GM18505 (cell line): ENCODE data around the gene MAPK1.
A peak's percentile ranks its signal among the peaks of the same experiment; 100 is the strongest.
"Not testable (repeated sequence)": the region's sequence is repeated elsewhere in the genome, so short reads cannot be mapped to it uniquely, and the experiment has no call there.

Experiments used
- ATAC-seq: cut with Tn5 transposase; IDR thresholded peaks from one replicate; pipeline ENCODE4 v1.9.1; 2021; ENCODE audit not compliant: unreplicated experiment
- POLR2A ChIP-seq: IDR thresholded peaks from 4 replicates; pipeline ENCODE4 v1.6.1; 2011; ENCODE audit warnings: borderline replicate concordance; ENCODE audit not compliant: insufficient read depth, insufficient read length; ENCODE audit errors: extremely low read depth

MAPK1 gene

GRCh38 chr22:21867528-21868266 lies at the start of gene MAPK1:
Gene MAPK1 (minus strand): TSS chr22:21867645. CDS start chr22:21867440, 205 bp downstream.
- peak; percentile 88 for TF ChIP-seq POLR2A

GRCh38 chr22:21916309-21916918 lies 49.0 kb upstream of the MAPK1 start:
- no peak for TF ChIP-seq POLR2A
- no peak for ATAC-seq

More at GRCh38 chr22:21867528-21868266, at the start of gene MAPK1:
- ATAC-seq: peak; percentile 75

DNA sequence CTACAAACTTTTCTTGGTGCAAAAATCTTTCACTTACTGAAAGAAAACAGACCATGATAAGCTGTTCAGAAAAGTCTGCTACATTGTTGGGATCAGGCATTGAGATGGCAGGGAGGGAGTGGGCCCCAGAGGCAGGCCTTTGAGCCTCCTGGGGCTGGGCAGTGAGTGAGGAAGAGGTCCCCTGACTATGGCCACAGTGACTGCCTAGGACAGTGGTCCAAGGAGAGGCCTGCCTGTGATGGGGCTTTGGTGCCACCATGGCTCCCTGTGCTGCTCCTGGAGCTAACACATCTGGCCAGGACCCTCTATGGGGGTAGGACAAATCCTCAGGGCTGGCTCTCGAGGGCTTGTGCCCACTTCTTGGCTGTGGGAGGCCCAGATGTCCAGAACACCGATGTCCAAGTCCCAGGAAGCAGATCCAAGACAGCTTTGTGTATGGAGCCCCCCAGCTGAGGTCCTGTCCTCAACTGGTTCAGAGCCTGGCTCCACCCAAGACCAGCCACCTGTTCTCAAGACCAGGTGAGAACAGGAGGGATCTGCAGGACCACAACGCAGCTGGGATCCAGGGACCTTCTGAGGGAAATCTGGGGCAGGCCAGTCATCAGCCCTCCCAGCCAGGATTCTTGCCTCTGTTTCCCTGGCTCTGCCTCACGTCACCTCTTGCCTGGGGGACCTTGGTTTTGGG lies 48.3 kb upstream of the MAPK1 start:
- TF ChIP-seq POLR2A: no peak
- ATAC-seq: no peak

DNA sequence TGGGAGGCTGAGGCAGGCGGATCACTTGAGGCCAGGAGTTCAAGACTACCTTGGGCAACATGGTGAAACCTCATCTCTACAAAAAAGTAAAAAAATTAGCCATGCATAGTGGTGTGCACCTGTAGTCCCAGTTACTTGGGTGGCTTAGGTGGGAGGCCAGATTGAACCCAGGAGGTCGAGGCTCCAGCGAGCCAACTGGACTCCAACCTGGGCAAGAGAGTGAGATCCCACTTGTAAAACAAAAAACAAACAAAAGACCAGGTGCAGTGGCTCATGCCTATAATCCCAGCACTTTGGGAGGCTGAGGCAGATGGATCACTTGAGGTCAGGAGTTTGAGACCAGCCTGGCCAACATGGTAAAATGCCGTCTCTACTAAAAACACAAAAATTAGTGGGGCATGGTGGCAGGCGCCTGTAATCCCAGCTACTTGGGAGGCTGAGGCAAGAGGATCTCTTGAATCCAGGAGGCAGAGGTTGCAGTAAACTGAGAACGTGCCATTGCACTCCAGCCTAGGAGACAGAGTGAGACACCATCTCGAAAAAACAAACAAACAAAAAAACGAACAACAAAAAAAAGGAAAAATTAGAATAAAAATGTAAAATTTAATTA lies 46.7 kb upstream of the MAPK1 start:
- not testable (repeated sequence) for ATAC-seq

DNA sequence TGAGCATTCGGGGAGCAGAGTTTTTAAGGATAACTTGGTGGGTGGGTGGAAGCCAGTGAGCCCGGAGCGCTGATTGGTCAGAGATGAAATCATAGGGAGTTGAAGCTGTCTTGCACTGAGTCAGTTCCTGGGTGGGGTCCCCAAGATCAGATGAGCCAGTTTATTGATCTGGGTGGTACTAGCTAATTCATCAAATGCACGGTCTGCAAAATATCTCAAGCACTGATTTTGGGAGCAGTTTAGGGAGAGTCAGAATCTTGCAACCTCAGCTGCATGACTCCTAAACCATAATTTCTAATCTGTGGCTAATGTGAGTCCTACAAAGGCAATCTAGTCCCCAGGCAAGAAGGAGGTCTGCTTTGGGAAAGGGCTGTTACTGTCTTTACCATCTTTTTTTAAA lies 42.9 kb upstream of the MAPK1 start:
- ATAC-seq: not testable (repeated sequence)

GRCh38 chr22:21909871-21910270 lies 42.4 kb upstream of the MAPK1 start:
- TF ChIP-seq POLR2A: no peak
- ATAC-seq: no peak

- no peak for ATAC-seq
- no peak for TF ChIP-seq POLR2A
Observed at GRCh38 chr22:21907638-21908522, 40.4 kb upstream of the MAPK1 start.

- not testable (repeated sequence) for ATAC-seq
Observed at GRCh38 chr22:21905234-21905633, 37.8 kb upstream of the MAPK1 start.

GRCh38 chr22:21904250-21904789 lies 36.9 kb upstream of the MAPK1 start:
- no peak for TF ChIP-seq POLR2A
- ATAC-seq: no peak

DNA sequence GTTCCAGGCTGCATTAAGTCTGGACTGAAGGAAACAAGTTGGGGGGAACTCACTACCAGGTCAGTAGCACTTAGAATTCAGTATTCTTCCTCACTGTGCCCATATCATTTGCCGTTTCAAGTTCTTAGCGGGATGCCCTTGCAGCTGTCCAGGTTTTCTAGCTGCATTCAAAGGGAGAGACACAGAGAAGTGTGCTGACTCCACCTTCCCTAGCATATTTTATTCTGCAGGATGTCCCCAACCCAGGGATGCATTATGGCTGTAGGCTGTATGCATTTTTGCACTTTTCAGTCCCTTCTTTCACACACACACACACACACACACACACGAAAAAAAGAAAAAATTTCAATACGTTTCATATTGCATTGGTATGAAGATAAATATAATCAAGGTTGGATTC lies 35.8 kb upstream of the MAPK1 start:
- no peak for TF ChIP-seq POLR2A
- no peak for ATAC-seq

DNA sequence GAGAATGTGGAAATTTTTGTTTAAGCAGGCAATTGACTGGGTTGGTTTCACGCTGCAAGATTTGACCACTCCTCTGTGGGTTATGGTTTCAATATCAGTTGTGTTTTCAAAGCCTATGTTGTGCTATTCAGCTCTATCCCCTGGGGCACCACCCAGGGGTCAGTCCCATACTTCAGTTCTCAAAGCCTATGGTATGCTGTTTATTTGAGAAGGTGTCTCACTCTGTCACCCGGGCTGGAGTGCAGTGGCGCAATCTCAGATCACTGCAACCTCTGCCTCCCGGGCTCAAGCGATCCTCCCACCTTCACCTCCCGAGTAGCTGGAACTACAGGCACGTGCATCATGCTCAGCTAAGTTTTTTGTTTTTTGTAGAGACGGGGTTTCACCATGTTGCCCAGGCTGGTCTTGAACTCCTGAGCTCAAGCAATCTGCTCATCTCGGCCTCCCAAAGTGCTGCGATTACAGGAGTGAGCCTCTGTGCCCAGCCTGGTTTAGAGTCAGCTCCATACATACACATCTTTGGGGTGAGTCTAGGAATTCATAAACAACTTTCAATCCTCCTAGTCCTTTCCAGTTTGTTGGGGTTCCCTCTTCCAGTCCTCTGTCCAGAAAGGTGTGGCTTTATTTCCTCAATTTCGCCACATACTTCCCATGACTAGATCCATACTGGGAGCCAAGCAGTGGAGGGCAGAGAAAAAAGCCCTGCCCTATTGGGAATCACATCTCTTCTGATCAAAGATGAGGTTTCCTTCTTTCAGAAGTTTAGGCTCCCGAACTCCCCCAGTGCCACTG lies 35.0 kb upstream of the MAPK1 start:
- no peak for TF ChIP-seq POLR2A
- ATAC-seq: no peak

- ATAC-seq: no peak
- no peak for TF ChIP-seq POLR2A
Observed at GRCh38 chr22:21898354-21898896, 31.0 kb upstream of the MAPK1 start.
